Prostate gland (tissue), 2 donors: ENCODE data around the gene YPEL4. TPM values are rescaled to one million over a fixed set of nuclear protein-coding genes. Genes with fewer than 3 reads are reported as not detected.

Experiments used
- DNase-seq: peaks from one replicate; pipeline ENCODE4 v3.0.0-alpha.2; 2019; ENCODE audit warnings: low spot score
- H3K27ac ChIP-seq, 2 donors: fragments of 200-600 bp; sonication (generic); 2 replicates each; pipeline ENCODE4 v1.5.1; 2017 to 2019
- H3K27me3 ChIP-seq: fragments of 200-600 bp; sonication (generic); replicated peaks from 2 replicates; pipeline ENCODE4 v1.5.1; 2019; ENCODE audit not compliant: insufficient read depth
- H3K36me3 ChIP-seq, 2 donors: fragments of 200-600 bp; sonication (generic); 1 replicate in 1 of 2; 2 replicates in 1 of 2; pipeline versions ENCODE4 v1.5.1 to v1.8.1; 2017 to 2019
- H3K4me1 ChIP-seq: fragments of 200-600 bp; sonication (generic); replicated peaks from 2 replicates; pipeline ENCODE4 v1.5.1; 2019
- H3K4me3 ChIP-seq, 2 donors: fragments of 200-600 bp; sonication (generic); 2 replicates each; pipeline ENCODE4 v1.5.1; 2017 to 2019
- H3K9me3 ChIP-seq: fragments of 200-600 bp; sonication (generic); 2 replicates; pipeline ENCODE4 v1.5.1; 2017
- CTCF ChIP-seq, 4 experiments: fragments of 200-600 bp in 2 of 4; fragments of 450-650 bp in 2 of 4; sonication (generic) in 2 of 4; IDR thresholded peaks; 1 replicate in 3 of 4; 2 replicates in 1 of 4; pipeline ENCODE4 v1.5.1; 2016 to 2019; ENCODE audit warnings: antibody characterized with exemption in 4 of 4, mild to moderate bottlenecking in 2 of 4, moderate library complexity in 2 of 4
- POLR2A ChIP-seq: fragments of 450-650 bp; IDR thresholded peaks from one replicate; pipeline ENCODE4 v1.6.1; 2016; ENCODE audit warnings: antibody characterized with exemption, mild to moderate bottlenecking
- POLR2AphosphoS5 ChIP-seq: sonication (generic); formaldehyde crosslinking; IDR thresholded peaks from one replicate; pipeline ENCODE4 v1.6.1; 2017; ENCODE audit warnings: antibody characterized with exemption
- WGBS: methylation state at CpG from one replicate; pipeline ENCODE4 v1.1.5; 2018; 5-methylcytosine and 5-hydroxymethylcytosine counted together
- intact Hi-C: fragments of 100-400 bp; cut with DNase I; formaldehyde crosslinking; loops from one replicate; pipeline ENCODE4 v1.14.2; 2022
- total RNA-seq, 2 donors: library from RNA; depleted of rRNA; stranded (reverse); fragments of >200 nt; gene quantifications; one replicate each; pipeline ENCODE4 v1.1.0, GENCODE V29; 2016

Gene YPEL4
- total RNA-seq, 2 donors from 2014 or later = 0.46 to 3.6 TPM

DNA sequence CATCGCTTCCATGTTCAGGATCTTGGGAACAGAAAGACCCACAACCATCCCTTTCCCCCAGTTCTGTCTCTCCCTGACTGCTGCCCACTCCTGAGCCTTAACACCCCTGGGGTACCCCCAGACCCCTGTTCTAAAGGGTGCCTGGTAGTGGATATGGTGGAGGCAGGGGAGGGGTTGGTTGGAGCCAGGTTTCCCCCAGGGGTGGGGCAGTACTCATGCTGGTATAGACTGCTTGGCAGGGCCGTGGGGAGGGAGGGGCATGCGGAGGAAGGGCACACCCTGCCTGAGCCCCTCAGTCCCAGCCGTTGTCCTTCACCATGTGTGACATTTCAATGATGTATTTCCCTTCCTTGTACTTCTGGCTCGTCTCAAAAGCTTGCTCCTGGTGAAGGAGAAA, 4.0 kb downstream of the YPEL4 start:
- TF ChIP-seq CTCF (IDR thresholded peaks at IDR 0.05) (no peak), POLR2AphosphoS5 (no peak), POLR2A (no peak)
- DNase-seq = no peak
- intact Hi-C loops = loop anchor here (10.0 kb wide), 2 partner anchors 151 to 191 kb away; no protein-coding TSS in a partner anchor
- WGBS = 18% methylated on average over 5 of the region's 5 CpGs
- peaks cover 8% of the 10 kb centered on the region for H3K4me1 ChIP-seq
- H3K27ac ChIP-seq = peak overlapping the region in 1 of 2 donors; percentile 61
- no peaks in the 10 kb centered on the region for H3K9me3 ChIP-seq
- peaks cover 5% of the 10 kb centered on the region for H3K27me3 ChIP-seq
- no peaks in the 10 kb centered on the region for H3K36me3 ChIP-seq
- no peak overlapping the region for H3K4me3 ChIP-seq

DNA sequence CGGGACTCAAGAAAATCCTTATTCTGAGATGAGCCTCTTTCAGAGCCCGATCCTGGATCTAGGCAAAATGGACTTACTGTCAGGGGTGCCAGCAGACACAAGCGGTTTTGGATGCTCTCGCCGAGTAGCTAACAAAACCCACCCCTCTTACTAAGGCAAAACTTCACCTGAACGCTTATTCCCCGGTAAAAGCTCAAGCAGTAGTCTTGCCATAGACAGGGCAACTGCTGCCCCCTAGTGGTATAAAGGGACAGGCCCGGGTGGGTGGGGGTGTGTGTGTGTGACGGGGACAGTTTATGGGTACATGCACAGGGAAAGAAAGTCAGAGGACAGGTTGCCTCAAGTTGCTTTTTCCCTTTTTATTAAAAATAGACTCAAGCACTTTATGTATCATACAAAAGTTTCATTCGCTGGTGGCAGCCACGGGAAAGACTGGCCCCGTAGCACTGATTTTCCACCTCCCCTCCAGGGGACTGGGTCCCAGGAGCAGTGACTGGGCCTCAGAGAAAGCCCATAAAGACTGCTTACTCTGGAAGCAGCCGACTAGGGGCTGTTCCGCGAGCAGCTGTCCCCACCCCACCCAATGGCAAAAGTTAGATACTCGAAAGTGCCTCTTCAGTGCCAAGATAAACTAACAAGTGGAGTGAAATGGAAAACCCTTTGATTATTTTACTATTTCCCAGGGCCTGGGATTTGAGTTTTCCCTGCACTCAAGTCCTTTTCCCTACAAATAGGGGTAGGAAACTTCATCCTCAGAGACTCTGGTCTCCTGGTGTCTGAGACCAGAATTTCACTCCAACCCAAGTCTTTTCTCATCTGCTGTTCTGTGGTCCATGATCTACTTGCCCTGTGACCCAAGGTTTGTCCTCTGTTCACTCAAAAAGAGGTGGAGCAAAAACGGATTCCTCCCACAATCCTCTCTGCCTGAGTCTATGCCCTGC, 4.7 kb downstream of the YPEL4 start:
- H3K4me1 ChIP-seq = peaks cover 8% of the 10 kb centered on the region
- intact Hi-C loops = loop anchor here (10.0 kb wide), 2 partner anchors 150 to 190 kb away; no protein-coding TSS in a partner anchor
- H3K27me3 ChIP-seq = peaks cover 5% of the 10 kb centered on the region
- H3K36me3 ChIP-seq = no peaks in the 10 kb centered on the region
- peak; percentile 82 for DNase-seq
- WGBS = 9% methylated on average over 17 of the region's 17 CpGs
- TF ChIP-seq POLR2AphosphoS5 (peak; percentile 45), CTCF (IDR thresholded peaks at IDR 0.05) (peak; percentile 65 to 91 (median 74)), POLR2A (no peak)
- peak overlapping the region; percentile 7 to 61 for H3K27ac ChIP-seq
- no peak overlapping the region for H3K4me3 ChIP-seq
- H3K9me3 ChIP-seq = no peaks in the 10 kb centered on the region

DNA sequence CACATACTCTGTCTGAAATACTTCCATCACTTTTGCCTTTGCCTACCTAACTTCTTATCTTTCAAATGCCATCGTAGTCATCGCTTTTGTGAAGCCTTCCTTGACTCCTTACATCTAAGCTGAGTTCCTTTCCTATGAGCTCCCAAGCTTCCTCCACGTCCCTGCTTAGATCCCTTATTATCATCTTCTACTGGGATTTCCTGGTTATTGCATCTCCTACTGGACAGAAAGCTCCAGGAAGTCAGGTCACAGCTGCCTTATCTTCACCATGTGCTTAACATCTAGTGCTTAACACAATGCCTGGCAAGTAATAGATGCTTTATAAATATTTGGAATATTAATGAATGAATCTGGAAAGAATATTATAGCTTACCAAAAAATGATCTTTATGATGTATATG, 5.9 kb downstream of the YPEL4 start:
- no peak for TF ChIP-seq POLR2AphosphoS5
- TF ChIP-seq CTCF (IDR thresholded peaks at IDR 0.05) = no peak
- no peak for TF ChIP-seq POLR2A
- H3K36me3 ChIP-seq = no peaks in the 10 kb centered on the region
- WGBS = 74% methylated on average over 3 of the region's 3 CpGs
- H3K4me1 ChIP-seq = peaks cover 8% of the 10 kb centered on the region
- no peak overlapping the region for H3K4me3 ChIP-seq
- no peak overlapping the region for H3K27ac ChIP-seq
- intact Hi-C loops = loop anchor here (10.0 kb wide), 2 partner anchors 149 to 189 kb away; no protein-coding TSS in a partner anchor
- DNase-seq = no peak
- H3K9me3 ChIP-seq = no peaks in the 10 kb centered on the region
- H3K27me3 ChIP-seq = peaks cover 5% of the 10 kb centered on the region

DNA sequence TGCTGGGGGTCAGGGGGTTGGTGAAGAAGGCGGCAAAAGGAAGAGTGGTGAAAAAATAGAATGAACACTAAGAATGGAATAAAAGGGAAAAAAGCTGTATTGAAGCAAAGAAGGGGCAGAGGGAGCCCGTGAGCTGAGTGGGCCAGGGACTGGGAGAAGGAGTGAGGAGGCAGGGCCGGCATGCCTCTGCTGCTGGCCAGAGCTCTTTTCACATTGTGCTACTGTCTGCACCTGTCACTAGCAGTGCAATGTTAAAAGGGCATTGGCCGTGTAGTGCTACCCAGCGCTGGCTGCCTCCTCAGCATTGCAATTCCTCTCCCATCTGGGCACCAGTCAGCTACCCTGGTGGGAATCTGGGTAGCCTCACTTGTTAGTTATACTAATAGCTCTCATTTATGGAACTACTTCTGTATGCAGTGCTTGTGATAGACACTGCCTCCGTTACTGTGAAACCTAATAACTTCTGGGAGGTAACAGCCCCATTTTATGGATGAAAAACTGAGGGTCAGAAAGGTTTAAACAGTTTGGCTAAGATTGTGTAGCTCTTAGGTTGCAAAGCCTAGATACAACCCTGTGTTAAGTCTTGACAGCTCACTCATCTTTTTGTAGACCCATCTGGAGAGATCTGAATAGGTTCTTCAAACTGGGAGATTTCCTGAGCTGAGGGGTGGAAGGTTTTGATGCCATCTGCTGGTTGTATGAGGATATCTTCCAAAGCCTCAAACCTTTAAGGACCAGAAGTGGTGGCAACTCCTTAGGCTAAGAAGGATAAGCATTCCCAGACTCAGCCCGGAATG, 8.5 kb downstream of the YPEL4 start:
- H3K36me3 ChIP-seq = no peaks in the 10 kb centered on the region
- no peaks in the 10 kb centered on the region for H3K9me3 ChIP-seq
- no peak overlapping the region for H3K27ac ChIP-seq
- no peaks in the 10 kb centered on the region for H3K27me3 ChIP-seq
- H3K4me1 ChIP-seq = peaks cover 12% of the 10 kb centered on the region
- no peak for DNase-seq
- WGBS = 54% methylated on average over 7 of the region's 7 CpGs
- TF ChIP-seq POLR2AphosphoS5 = peak; percentile 41
- TF ChIP-seq CTCF (IDR thresholded peaks at IDR 0.05) = peak in 3 of 4 experiments; percentile 34 to 59 (median 55)
- no peak for TF ChIP-seq POLR2A
- intact Hi-C loops = loop anchor here (2.0 to 10.0 kb wide), 3 partner anchors 72 to 186 kb away; no protein-coding TSS in a partner anchor
- no peak overlapping the region for H3K4me3 ChIP-seq
